ENCODE results near the gene TEPSIN. TPM values are rescaled to one million over a fixed set of nuclear protein-coding genes. Genes with fewer than 3 reads are reported as not detected.

Gene TEPSIN
- total and polyA plus RNA-seq, 2 donors (not counting 3 experiments of a cell fraction or from before 2014, with no cell fraction given): 41.6 to 45.3 TPM

- H3K4me1 ChIP-seq (ENCODE audit: control insufficient read depth, extremely low read depth, insufficient read depth, low read length): peaks cover 6% of the 10 kb centered on the region
- intact Hi-C loops (cut with micrococcal nuclease) (no loop called here), dilution Hi-C loops (cut with MboI; ENCODE audit: extremely low pct_ligation_motif_present, low sequenced_read_pairs) (no loop called here)
- FAIRE-seq (no peak), DNase-seq (ENCODE audit: low read depth, low spot score) (no peak)
- H3K9ac ChIP-seq (replicated peaks; ENCODE audit: extremely low read depth, insufficient read depth, low read length): no peak overlapping the region
- CTCF ChIA-PET: interaction anchor here (0.9 to 1.1 kb wide), 2 partner anchors 11 to 196 kb away, joined by 3 to 5 read pairs; no protein-coding TSS in a partner anchor
- peaks cover 13% of the 10 kb centered on the region for H3K79me2 ChIP-seq (ENCODE audit: control insufficient read depth, insufficient read depth, low read length)
- H3K4me2 ChIP-seq (ENCODE audit: insufficient read depth, low read length): no peak overlapping the region
- H3K9me1 ChIP-seq (replicated peaks; ENCODE audit: control insufficient read depth, extremely low read depth, insufficient read depth, low read length): no peaks in the 10 kb centered on the region
- H2AFZ ChIP-seq (ENCODE audit: low read depth, low read length): no peak overlapping the region
- H3K27me3 ChIP-seq (ENCODE audit: control insufficient read depth in 2 of 2, insufficient read depth in 2 of 2, low read length in 2 of 2): no peaks in the 10 kb centered on the region
- no peaks in the 10 kb centered on the region for H3K9me3 ChIP-seq (replicated peaks; ENCODE audit: control insufficient read depth, insufficient read depth, low read length)
- BruUV-seq (replicated peaks): no TSS peak
- peak; percentile 40 for TF ChIP-seq POLR2A (IDR thresholded peaks at IDR 0.05; ENCODE audit: low read depth, low read length)
- TF ChIP-seq MYC (IDR thresholded peaks at IDR 0.05; ENCODE audit: low read depth, low read length): no peak
- TF ChIP-seq FOS (IDR thresholded peaks at IDR 0.05; ENCODE audit: borderline replicate concordance, insufficient read depth, low read length): no peak
- no peak for TF ChIP-seq MAX (IDR thresholded peaks at IDR 0.05; ENCODE audit: insufficient read depth, insufficient read length)
- TF ChIP-seq POLR2AphosphoS5 (IDR thresholded peaks at IDR 0.05; ENCODE audit: insufficient read depth, low read depth, low read length): peak; percentile 37
- POLR2A ChIA-PET: no interaction called here
- no peak overlapping the region for H3K27ac ChIP-seq (ENCODE audit: insufficient read depth, low read depth, low read length)
- H3K4me3 ChIP-seq (replicated peaks in 1 of 3; ENCODE audit: insufficient read depth in 1 of 3, low read depth in 1 of 3, low read length in 3 of 3): no peak overlapping the region
- peaks cover 0 to 8% of the 10 kb centered on the region in 2 experiments for H3K36me3 ChIP-seq (ENCODE audit: control insufficient read depth in 2 of 2, extremely low read depth in 1 of 2, insufficient read depth in 2 of 2, low read length in 2 of 2)
- no peaks in the 10 kb centered on the region for H4K20me1 ChIP-seq (replicated peaks; ENCODE audit: control insufficient read depth, extremely low read depth, insufficient read depth, low read length)
These were observed 5.6 kb upstream of the TEPSIN start for GRCh38 chr17:81244358-81245023.

- no TSS peak for BruUV-seq (replicated peaks)
- Histone ChIP-seq H3K79me2 (ENCODE audit: control insufficient read depth, insufficient read depth, low read length) (peaks cover 15% of the 10 kb centered on the region), H3K9me3 (replicated peaks; ENCODE audit: control insufficient read depth, insufficient read depth, low read length) (no peaks in the 10 kb centered on the region), H3K4me3 (replicated peaks in 1 of 3; ENCODE audit: insufficient read depth in 1 of 3, low read depth in 1 of 3, low read length in 3 of 3) (no peak overlapping the region), H3K9me1 (replicated peaks; ENCODE audit: control insufficient read depth, extremely low read depth, insufficient read depth, low read length) (no peaks in the 10 kb centered on the region), H3K27ac (ENCODE audit: insufficient read depth, low read depth, low read length) (no peak overlapping the region), H3K27me3 (ENCODE audit: control insufficient read depth in 2 of 2, insufficient read depth in 2 of 2, low read length in 2 of 2) (no peaks in the 10 kb centered on the region), H2AFZ (ENCODE audit: low read depth, low read length) (no peak overlapping the region), H3K4me2 (ENCODE audit: insufficient read depth, low read length) (no peak overlapping the region), H3K9ac (replicated peaks; ENCODE audit: extremely low read depth, insufficient read depth, low read length) (no peak overlapping the region), H3K36me3 (ENCODE audit: control insufficient read depth in 2 of 2, extremely low read depth in 1 of 2, insufficient read depth in 2 of 2, low read length in 2 of 2) (peaks cover 0 to 8% of the 10 kb centered on the region in 2 experiments), H3K4me1 (ENCODE audit: control insufficient read depth, extremely low read depth, insufficient read depth, low read length) (peaks cover 6% of the 10 kb centered on the region), H4K20me1 (replicated peaks; ENCODE audit: control insufficient read depth, extremely low read depth, insufficient read depth, low read length) (no peaks in the 10 kb centered on the region)
- intact Hi-C loops (cut with micrococcal nuclease): no loop called here
- CTCF ChIA-PET: interaction anchor here (0.8 to 1.3 kb wide), 2 partner anchors 100 to 101 kb away, joined by 3 to 5 read pairs; no protein-coding TSS in a partner anchor
- FAIRE-seq (no peak), DNase-seq (ENCODE audit: low read depth, low spot score) (no peak)
- POLR2A ChIA-PET: no interaction called here
- dilution Hi-C loops (cut with MboI; ENCODE audit: extremely low pct_ligation_motif_present, low sequenced_read_pairs): no loop called here
- TF ChIP-seq POLR2A (IDR thresholded peaks at IDR 0.05; ENCODE audit: low read depth, low read length): peak; percentile 2
- no peak for TF ChIP-seq MAX (IDR thresholded peaks at IDR 0.05; ENCODE audit: insufficient read depth, insufficient read length)
These were observed 4.4 kb upstream of the TEPSIN start for GRCh38 chr17:81243333-81243664.

Data from endothelial cell of umbilical vein (primary cell).